Activated T-cell treated with anti-CD3 and anti-CD28 coated beads, Interleukin-2, amount 50 U/mL, for 48 hours (primary cell): ENCODE data around the gene RHOB.
"Not testable (repeated sequence)": the region's sequence is repeated elsewhere in the genome, so short reads cannot be mapped to it uniquely, and the experiment has no call there.

ENCODE experiments used
- DNase-seq, 2 experiments: peaks; one replicate each; pipeline ENCODE4 v3.0.0-alpha.2; 2020

Gene RHOB

DNA sequence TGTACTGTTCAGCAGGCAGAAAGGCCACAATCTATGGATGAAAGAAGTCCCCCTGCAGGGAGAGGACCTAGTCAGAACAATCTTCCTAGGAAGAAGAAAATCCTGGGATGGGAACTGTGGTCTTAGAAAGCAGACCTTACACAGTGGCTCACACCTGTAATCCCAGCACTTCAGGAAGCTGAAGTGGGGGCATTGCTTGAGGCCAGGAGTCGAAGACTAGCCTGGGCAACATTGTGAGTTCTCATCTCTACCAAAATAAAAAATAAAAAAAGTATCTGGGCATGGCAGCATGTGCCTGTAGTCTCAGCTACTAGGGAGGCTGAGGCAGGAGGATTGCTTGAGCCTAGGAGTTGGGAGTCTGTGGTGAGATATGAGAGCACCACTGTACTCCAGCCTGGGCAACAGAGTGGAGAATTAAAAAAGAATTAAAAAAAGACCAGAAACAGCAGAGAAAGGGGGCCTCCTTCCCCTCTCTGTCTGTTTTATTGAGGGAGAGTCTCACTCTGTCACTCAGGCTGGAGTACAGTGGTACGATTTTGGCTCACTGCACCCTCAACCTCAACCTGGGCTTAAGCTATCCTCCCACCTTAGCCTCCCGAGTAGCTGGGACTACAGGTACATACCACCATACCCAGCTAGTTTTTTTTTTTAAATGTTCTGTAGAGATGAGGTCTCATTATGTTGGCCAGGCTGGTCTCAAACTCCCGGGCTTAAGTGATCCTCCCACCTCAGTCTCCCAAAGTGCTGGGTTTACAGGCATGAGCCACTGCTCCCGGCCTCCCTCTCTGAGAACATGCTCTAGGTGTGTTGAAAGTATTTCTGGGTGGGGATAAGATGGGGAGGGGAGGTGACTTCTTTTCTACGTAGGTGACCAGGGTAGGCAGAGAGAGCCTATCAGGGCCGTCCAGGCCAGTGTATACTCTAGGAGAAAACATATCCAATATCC lies 7.4 kb downstream of the RHOB start:
- no peak for DNase-seq

GRCh38 chr2:20455076-20455587 lies 8.3 kb downstream of the RHOB start:
- no peak for DNase-seq

GRCh38 chr2:20456116-20456571 lies 9.3 kb downstream of the RHOB start:
- no peak for DNase-seq

GRCh38 chr2:20456636-20457426 lies 10.0 kb downstream of the RHOB start:
- DNase-seq: peak in 1 of 2 experiments; percentile 39

GRCh38 chr2:20457661-20458630 lies 11.1 kb downstream of the RHOB start:
- no peak for DNase-seq

DNA sequence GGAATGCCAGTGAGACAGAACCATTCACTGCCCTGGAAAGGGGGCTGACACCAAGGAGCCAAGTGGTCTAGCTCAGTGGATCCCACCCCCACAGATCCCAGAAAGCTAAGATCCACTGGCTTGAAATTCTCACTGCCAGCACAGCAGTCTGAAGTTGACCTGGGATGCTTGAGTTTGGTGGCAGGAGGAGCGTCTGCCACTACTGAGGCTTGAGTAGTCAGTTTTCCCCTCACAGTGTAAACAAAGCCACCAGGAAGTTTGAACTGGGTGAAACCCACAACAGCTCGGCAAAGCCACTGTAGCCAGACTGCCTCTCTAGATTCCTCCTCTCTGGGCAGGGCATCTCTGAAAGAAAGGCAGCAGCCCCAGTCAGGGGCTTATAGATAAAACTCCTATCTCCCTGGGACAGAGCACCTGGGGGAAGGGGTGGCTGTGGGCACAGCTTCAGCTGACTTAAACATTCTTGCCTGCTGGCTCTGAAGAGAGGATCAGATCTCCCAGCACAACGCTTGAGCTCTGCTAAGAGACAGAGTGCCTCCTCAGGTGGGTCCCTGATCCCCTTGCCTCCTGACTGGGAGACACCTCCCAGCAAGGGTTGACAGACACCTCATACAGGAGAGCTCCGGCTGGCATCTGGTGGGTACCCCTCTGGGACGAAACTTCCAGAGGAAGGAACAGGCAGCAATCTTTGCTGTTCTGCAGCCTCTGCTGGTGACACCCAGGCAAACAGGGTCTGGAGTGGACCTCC lies 12.0 kb downstream of the RHOB start:
- not testable (repeated sequence) for DNase-seq

DNA sequence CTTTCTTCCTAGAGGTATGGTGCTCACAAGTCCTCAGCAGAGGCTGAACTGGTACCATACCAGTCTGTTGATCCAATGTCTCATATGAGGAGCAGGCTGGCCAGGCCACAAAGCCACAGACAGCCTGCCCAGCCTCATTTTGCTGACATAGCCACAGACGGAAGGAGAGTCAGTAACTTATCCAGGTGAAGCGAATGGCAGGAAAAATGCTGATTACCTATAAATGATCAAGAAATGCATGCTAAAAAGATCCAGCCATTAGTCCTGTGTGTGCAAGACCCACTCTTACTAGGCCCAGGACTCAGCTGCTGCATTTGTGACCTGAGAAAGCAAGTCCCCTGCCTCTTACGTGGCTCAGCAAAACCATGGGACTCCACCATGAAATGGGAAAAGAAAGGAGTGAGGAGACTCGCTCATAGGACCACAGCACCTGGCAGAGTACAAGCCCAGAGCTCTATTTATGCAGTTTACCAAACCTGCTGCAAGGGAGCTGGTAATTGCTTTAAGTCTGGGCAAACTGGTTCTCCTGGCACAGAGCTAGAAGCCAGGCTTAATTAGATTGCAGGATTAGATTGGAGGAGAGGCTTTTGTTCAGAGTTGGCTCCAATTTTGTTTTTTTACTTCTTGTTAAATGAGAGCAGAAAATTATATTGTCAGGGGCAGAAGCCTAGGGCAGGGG lies 19.0 kb downstream of the RHOB start:
- DNase-seq: no peak

DNA sequence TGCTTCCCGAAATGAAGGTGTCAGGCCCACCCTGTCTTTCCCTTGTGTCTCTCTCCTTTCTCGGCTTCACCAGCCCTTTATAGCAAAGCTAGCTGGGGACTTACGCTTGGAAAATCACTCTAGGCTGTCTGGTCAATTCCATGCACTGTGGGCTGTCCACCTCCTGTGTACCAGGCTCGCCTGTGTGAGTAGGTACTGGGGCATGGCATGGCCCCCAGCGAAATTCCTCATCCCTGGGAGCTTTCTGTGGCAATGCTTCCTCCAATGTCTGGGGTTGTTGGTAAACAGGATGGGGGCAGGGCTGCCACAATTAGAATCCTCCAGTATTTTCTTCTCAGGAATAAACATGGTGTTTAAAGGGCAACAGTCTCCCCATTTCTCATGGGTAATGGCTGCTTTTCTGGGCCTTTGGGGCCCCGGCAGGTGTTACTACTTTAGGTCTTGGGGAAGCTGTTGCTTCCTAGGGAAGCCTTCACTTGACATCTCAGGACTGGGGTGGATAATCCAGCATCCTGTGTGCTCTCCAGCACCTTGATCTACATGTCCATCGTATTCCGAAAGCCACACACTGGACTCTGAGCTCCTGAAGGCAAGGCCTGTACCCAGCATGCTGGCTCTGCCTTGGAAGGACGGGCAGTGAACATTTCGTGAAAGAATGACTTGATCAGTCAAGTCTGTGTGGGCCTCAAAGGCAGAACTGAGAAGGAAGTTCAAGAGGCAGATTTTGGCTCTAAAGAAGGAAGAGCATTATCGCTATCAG lies 21.1 kb downstream of the RHOB start:
- DNase-seq: no peak

DNA sequence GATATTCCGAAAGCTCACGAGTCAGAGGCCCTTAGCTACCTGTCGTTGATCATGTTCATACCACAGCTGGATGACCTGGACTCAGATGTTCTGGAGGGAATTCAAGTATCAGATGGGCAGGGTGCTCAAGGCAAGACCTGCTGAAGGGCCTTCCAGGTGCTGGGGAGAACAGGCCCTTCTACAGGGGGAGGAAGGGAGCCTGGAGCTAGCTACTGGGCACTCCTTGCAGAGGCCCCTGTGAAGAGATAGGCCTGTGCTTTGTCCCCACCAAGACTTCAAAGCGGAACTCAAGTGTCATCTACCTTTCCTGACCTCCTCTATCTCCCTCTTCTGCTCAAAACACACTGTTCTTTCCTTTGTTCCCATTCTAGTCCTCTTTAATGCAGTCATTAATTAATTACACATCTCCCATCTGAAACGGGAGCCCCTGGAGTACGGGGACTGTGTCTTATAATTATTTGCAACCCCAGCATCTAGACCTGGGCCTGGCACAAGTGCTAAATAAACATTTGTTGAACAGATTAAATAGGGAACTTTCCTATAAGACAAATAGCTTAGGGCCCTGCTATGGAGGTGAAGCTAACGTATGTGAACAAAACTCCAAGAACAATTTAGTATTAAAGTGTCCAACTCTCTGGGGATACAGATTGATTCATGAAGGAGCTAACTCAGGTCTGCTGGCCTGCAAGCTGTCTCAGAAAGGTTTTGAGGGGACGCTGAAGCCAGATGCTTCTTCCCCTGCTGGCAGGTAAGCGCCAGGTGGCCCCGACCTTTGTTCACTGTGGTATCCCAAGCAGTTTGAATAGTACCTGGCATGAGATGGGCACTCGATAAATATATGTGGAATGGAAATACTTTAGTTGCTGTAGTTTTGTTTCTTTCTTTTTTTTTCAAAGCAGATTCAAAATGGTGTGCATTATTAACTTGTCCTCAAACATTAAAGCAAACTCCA lies 22.0 kb downstream of the RHOB start:
- DNase-seq: no peak

DNA sequence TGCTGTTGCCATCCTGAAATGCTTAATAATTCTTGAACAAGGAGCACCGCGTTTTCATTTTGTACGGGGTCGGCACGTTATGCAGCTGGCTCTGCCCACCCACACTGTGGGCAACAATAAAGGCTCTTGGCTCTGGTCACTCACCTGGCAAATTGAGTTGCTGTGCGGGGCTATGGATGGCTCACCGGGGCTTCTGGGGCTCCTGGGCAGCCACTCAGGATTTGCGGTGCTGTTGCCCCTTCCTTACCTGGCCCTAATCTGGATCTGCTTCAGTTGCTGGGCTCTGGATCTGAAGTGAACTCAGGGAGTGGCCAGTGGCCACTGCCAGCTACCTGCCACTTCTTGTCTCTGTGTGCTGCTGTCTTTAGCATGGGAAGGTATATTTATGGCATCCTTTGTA lies 22.7 kb downstream of the RHOB start:
- no peak for DNase-seq

GRCh38 chr2:20470211-20470610 lies 23.3 kb downstream of the RHOB start:
- DNase-seq: no peak

GRCh38 chr2:20471148-20471547 lies 24.3 kb downstream of the RHOB start:
- DNase-seq: no peak

DNA sequence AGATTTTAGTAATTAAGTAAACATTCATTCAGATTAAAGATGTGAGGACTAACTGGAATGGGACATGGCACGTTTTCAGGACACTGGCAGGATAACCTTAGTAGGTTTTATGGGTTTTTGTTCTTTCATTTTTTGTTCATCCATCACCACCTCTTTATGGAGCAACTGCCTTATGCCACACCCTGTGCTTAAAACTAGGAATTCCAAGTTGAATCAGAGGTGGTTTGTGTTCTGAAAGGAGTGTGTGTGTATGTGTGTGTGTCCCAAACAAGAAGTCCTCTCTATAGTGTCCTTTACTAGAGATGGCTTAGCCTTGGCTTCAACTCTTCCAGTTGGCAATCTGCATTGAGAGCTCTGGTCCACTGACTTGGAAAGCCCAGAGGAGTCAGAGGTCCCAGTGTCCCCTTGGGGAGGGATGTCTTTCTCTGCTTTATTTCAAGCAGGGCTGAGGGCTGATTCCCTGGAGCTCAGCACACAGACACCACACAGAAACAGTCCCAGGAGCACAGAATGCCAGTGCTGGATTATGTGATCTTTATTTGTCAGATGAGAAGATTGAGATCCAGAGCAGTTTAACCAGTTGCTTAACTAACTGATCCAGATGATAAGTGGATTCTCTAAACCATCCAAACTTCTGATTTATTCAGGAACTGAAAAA lies 25.2 kb downstream of the RHOB start:
- DNase-seq: no peak

GRCh38 chr2:20472569-20472968 lies 25.7 kb downstream of the RHOB start:
- DNase-seq: no peak

GRCh38 chr2:20473128-20473527 lies 26.3 kb downstream of the RHOB start:
- DNase-seq: no peak

- DNase-seq: no peak
Measured at GRCh38 chr2:20474757-20475566, 28.1 kb downstream of the RHOB start.

DNA sequence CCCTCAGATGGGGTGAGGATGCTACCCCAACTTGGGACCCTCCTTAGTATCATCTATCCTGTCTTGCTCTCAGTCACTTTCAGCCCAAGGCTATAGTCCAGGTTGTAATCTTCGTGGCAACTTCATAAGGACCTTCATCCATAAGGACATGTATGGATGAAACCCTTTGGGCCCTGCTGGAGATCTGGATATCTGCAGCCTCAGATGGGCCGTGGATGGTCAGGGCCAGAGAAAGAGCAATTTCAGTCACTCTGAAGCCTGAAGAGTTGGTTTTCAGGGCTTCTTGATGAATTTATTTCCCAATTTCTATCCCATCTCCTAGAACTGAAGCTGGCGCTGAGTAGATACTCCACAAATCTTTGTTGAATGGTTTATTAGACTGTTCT lies 28.7 kb downstream of the RHOB start:
- DNase-seq: no peak

- no peak for DNase-seq
Measured at GRCh38 chr2:20476481-20476880, 29.6 kb downstream of the RHOB start.
